Left hindlimb (tissue), 1 donor: ENCODE results near the gene CACNA1B.
"Not testable (repeated sequence)": the region's sequence is repeated elsewhere in the genome, so short reads cannot be mapped to it uniquely, and the experiment has no call there.

Experiments used
- DNase-seq: peaks from one replicate; pipeline ENCODE4 v3.0.0-alpha.2; 2018

The CACNA1B gene

GRCh38 chr9:137890768-137891587 is 13.4 kb downstream of the CACNA1B start:
- DNase-seq, result not testable (repeated sequence)

- no peak for DNase-seq
Observed at GRCh38 chr9:137891588-137892423, 14.2 kb downstream of the CACNA1B start.

- no peak for DNase-seq
Observed at GRCh38 chr9:137892424-137893191, 15.0 kb downstream of the CACNA1B start.

DNA sequence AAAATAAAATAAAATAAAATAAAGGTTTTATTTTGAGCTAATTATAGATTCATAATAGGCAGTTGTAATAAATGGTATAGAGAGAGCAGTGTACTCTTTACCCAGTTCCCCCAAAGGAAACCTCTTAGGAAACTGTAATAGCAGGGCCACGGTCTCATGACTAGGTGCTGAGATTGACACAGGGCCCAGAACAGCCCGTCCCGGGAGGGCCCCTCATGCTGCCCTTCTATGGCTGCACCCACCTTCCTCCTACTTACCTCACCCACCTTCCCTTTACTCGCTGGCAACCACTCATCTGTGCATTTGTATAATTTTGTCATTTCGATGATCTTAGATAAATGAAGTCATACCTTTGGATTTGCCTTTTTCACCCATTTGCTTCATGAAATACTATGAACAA is 16.1 kb downstream of the CACNA1B start:
- DNase-seq, result no peak

- DNase-seq, result no peak
Observed at GRCh38 chr9:137899551-137900360, 22.2 kb downstream of the CACNA1B start.

DNA sequence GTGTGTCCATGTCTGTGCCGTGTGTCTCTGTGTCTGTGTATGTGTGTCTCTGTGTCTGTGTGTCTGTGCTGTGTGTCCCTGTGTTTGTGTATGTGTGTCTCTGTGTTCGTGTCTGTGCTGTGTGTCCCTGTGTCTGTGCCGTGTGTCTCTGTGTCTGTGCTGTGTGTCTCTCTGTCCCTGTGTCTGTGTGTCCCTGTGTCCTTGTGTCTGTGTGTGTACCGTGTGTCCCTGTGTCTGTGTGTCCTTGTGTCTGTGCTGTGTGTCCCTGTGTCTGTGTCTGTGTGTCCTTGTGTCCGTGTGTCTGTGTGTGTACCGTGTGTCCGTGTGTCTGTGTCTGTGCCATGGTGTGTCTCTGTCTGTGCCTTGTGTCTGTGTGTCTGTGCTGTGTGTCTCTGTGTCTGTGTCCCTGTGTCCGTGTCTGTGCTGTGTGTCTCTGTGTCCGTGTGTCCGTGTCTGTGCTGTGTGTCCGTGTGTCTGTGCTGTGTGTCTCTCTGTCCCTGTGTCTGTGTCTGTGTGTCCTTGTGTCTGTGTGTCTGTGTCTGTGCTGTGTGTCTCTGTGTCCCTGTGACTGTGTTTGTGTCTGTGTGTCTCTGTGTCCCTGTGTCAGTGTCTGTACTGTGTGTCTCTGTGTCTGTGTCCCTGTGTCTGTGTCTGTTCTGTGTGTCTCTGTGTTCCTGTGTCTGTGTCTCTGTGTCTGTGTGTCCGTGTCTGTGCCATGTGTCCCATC is 23.2 kb downstream of the CACNA1B start:
- DNase-seq, result no peak

DNA sequence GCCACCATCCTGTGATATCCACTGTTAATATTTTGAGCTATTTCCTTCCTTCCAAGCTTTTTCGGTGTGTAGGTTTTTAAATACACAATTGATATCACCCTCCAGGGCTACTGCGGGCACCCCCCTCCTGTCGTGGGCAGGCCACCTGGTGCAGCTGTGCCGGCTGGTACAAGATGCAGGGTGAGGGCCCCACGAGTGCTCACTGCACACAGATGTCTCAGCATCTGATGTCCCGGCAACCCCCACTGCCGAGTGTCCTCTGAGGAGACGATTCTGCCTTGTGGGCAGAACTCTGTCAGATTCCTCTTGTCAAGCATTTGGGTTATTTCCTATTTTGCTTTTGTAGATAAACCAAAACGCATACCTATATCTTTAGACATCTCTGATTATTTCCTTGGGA is 25.1 kb downstream of the CACNA1B start:
- no peak for DNase-seq

GRCh38 chr9:137905740-137906139 is 28.2 kb downstream of the CACNA1B start:
- no peak for DNase-seq

DNA sequence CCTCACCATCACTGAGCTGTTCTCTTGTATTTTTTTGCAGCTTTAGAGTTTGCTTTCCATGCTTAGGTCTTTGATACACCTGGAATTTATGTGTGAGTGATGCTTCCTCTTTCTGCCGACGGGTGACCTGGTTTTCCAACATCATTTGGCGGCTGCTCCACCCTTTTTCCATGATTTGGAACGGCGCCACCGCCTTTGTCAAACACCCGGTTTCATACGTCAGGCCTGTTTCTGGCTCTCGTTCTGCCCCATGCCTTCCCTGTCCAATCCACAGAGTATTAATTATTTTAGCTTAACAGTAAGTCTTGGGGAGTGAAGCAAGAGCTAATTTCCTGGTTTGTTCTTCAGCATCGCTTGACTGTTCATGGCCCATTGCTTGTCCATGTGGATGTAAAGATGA is 30.2 kb downstream of the CACNA1B start:
- DNase-seq, result no peak

DNA sequence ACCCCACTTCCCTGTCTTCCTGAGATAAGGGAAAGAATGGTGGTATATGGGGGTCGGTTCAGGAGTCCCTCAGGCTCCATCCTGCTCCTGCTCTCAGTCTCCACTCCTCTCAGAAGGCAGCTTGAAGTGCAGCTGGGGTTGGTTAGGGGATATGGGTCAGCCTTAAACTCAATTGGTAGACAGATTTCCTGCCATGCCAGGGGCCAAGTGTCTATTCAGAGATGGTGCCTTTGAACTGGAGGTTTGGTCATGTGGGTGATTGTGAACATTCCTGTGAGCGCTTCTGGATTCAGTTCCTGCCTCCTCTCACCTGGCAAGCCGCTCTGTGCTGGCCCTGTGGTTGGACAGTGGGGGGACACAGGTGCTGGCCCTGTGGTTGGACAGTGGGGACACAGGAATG is 35.1 kb downstream of the CACNA1B start:
- no peak for DNase-seq

GRCh38 chr9:137913132-137913531 is 35.5 kb downstream of the CACNA1B start:
- no peak for DNase-seq

DNA sequence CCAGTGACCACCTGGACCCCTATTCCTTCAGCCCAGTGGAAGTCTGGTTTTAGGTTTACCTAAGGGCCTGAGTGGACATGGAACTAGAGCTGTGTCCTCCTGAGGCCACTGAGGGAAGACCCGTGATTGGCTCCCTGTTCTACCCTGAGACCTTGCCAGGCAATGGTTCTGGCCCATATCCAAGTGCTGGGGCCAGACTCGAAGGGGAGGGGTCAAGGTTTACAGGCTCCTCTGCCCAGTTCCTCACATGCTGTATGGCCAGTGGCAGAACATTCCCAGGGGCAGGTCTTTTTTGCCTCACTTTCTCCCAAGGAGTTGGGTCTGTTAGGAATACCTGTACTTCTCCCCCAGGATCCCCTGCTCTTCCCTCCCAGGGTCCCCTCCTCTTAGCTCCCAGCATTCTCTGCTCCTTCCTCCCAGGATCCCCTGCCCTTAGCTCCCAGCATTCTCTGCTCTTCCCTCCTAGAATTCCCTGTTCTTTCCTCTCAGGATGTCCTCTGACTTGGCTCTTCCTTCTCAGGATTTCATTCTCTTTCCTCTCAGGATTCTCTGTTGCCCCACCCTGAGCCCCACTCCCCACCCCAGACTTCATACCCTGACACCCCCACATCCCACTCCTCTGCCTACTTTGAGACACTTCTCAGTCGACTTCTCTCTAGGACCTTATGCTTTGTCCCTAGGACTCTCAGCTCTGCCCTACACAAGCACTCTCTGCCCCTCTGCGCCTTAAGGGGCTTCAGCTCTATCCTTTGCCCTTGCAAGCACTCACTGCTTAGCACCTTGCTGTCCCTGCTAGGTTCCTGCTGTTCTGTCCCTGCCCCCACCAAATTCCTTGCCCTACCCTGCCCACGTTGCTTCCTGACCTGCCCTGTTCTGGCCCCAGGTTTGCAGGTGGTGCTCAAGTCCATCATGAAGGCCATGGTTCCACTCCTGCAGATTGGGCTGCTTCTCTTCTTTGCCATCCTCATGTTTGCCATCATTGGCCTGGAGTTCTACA is 36.5 kb downstream of the CACNA1B start:
- no peak for DNase-seq

GRCh38 chr9:137916540-137916939 is 39.0 kb downstream of the CACNA1B start:
- no peak for DNase-seq

GRCh38 chr9:137917116-137917515 is 39.5 kb downstream of the CACNA1B start:
- no peak for DNase-seq

DNA sequence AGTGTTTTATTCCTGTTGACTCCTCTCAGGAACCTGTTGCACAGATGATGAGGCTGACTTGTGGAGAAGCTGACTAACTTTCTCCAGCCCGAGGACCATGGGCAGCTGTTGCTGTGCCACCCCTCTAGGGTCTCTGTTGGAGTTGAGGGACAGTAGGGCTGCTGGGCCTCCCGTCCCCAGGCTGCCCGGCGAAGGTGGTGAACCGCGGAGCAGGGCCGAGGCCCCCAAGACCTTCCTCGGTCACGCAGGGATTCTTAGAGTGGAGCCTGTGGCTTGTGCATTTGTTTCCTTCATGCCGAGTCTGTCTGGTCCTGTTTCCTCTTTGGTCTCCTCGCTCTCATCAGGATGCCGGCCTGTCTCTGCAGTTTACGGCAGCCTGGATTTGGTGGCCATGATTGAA is 40.2 kb downstream of the CACNA1B start:
- no peak for DNase-seq

DNA sequence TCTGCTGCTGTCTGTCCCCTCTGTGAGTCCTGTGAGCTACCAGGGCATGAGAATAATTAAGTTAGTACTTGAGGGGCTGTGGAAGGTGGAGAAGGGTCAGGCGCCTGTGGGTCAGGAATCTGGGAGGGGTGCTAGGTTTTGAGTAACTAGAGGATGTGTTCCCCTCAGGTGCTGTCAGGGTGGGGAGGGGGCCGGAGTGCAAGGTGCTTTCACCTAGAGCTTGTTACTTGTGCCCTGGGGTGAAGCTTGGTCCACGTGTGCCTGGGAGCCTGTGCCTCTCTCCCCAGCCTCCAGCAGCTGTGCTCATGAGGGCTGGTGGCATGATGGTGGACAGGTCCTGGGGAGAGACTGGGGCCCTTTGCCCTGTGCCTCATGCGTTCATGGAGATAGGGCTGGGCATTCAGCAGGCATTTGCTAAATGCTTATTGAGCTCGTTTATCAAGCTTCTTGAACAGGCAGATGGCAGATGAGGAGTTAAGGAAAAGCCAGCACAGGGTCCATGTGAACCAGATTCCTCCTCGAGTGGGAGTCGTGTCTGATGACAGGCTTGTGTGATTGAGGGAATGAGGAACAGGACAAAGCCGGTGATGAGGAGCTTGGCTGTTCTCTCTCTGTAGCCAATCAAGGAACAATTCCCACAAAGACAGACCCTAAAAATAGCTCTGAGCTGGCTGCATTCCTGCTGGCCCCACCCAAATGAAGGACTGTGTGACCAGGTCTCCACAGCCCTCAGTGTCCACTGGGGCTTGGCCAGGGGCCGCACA is 40.9 kb downstream of the CACNA1B start:
- DNase-seq, result peak; percentile 49

GRCh38 chr9:137919095-137919465 is 41.5 kb downstream of the CACNA1B start:
- DNase-seq, result no peak

GRCh38 chr9:137919649-137920141 is 42.1 kb downstream of the CACNA1B start:
- no peak for DNase-seq

- no peak for DNase-seq
Observed at GRCh38 chr9:137920753-137921152, 43.2 kb downstream of the CACNA1B start.
